Stimulated activated CD4-positive, alpha-beta T cell treated with anti-CD3 and anti-CD28 coated beads, Interleukin-12 subunit alpha, Interleukin-12 subunit beta, amount 100 ng/mL, for 4 hours (primary cell): ENCODE measurements around the gene ELOVL6.
"Not testable (repeated sequence)": the region's sequence is repeated elsewhere in the genome, so short reads cannot be mapped to it uniquely, and the experiment has no call there.

Source experiments
- DNase-seq: peaks from one replicate; pipeline ENCODE4 v3.0.0-alpha.2; 2020

Gene ELOVL6, protein sequence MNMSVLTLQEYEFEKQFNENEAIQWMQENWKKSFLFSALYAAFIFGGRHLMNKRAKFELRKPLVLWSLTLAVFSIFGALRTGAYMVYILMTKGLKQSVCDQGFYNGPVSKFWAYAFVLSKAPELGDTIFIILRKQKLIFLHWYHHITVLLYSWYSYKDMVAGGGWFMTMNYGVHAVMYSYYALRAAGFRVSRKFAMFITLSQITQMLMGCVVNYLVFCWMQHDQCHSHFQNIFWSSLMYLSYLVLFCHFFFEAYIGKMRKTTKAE

DNA sequence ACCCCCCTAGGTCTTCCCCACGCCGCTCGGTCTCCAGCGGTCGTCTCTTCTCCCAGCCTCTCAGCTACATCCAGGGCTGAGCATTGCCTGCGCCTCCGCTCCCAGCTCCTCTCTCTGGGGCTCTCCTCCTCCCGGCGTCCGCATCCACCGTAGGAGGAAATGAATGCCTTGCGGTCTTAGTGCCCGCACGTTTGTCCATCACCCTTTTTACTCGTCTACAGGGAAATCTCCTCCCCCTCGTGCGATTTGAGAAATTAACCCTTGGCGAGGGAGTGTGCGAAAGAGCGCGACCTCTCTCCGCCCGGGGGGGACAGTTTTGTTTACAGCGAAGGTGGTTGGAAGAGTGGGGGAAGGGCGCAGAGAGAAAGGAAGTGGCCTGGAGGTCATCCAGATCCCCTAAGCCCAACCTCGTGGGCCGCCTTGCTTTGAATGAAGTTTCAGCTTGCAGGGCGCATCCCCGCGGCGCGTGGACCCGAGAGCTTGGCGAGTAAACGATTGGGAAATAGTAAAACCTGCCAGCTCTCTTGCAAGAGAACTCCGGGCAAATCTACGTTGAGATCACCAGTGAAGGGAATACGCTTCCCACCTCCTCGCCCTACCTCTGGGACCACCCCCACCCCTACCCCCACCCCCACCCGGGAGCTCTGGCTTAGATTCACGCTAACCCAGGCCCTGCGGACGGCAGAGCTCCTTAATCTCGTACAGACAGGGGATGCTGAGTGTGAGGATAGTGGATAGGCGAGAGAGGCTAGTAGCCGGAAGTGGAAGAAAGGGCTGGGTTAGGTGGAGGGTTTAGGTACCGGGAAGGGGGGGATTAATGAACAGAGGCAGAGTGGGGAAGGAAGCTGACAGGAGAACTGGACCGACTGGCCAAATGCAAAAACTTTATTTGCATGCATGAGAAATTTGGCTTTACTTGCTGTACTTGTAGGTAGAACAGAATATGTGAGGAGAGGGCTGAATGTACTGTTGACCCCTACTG is at the start of gene ELOVL6:
Gene ELOVL6, minus strand, starts transcription at position 181 of the 982 bp plus-strand sequence. CDS start 280 bp downstream, outside the sequence.
- peak; percentile 27 for DNase-seq

DNA sequence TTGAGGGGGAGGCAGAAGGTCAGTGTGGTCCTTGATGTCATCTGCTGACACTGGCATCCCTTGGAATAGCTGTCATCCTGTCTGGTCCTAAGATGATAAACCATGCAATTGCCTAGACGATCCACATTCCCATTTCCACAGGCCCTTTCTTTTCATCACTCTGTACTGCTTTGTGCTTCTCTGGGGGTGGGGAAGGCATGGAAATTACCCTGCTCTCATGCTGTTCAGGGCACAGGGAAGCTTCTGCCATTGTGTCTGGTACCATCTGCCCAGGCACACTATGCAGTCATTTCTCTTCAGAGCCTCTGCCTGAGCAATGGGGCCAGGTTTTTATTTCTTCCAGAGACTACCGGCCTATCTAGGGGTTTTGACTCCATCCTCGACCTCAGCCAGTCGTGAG is 49.7 kb upstream of the ELOVL6 start:
- DNase-seq = no peak

DNA sequence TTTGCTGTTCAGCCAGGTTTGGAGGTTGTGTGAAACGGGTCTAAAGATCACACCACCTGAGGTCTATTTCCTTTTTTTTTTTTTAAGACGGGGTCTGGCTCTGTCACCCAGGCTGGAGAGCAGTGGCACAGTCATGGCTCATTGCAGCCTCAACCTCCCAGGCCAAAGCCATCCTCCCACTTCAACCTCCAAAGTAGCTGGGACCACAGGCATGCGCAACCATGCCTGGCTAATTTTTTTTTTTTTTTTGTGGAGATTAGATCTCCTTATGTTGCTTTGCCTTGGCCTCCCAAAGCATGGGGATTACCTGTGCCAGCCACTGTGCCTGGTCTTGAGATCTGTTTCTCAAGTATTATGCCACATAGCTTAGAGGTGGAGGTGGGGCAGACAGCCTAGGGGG is 49.2 kb upstream of the ELOVL6 start:
- DNase-seq = no peak

DNA sequence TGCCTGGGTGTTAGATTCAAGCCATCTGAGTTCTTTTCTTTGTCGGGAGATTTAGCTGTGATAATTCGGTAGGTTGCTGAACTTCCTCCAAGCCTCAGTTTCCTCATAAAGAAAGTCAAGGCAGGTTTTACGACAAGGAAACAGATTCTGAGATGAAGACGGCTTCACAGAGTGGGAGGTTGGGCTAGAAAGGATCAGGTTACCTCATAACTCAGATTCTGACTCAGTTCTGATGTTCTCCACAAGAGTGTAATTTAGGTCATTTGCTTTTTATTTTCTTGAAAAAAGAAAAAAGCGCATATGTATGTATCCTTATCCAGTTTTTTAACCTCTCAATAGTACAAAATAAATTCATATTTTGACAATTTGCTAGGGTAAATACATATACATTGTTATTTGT is 47.2 kb upstream of the ELOVL6 start:
- DNase-seq = no peak

DNA sequence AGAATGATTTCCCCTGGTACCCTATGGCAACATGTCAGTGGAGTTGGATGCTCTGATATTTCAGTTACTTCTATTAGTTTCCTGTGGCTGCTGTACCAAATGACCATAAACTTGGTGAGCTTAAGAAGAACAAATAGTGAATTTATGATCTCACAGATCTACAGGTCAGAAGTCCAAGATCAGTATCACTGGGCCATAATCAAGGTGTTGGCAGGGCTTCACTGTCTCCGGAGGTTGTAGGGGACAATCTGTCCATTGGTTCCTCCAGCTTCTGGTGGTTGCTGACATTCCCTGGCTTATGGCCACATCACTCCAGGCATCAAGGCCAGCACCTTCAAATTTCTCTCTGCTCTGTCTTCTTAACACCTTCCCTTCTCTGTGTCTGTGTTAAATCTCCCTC is 37.9 kb upstream of the ELOVL6 start:
- DNase-seq = no peak

DNA sequence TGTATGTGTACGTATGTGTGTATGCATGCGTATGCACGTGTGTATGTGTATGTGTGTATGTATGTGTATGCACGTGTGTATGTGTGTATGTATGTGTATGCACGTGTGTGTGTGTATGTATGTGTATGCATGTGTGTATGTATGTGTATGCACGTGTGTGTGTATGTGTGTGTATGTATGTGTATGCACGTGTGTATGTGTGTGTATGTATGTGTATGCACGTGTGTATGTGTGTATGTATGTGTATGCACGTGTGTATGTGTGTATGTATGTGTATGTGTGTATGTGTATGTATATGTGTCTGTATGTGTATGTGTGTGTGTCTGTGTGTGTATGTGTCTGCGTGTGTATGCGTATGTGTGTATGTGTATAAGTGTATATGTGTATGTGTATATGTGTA is 35.2 kb upstream of the ELOVL6 start:
- not testable (repeated sequence) for DNase-seq

DNA sequence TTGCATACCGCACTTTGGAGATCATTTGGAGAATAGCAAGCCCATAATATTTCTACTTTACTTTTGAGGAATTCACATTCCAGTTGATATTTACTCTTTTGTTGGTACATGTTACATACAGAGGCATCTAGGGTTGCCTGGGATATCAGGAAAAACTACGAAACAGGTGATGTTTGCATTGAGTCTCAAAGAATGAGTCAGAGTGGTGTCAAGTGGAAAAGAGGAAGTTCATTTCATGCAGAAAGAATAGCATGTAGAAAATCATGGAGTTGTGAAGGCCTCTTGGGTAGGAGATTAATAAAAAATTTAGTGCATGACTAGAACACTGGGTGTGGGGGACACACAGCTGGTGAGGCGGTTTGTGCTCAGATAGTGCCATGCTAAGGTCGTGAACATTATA is 33.5 kb upstream of the ELOVL6 start:
- no peak for DNase-seq

DNA sequence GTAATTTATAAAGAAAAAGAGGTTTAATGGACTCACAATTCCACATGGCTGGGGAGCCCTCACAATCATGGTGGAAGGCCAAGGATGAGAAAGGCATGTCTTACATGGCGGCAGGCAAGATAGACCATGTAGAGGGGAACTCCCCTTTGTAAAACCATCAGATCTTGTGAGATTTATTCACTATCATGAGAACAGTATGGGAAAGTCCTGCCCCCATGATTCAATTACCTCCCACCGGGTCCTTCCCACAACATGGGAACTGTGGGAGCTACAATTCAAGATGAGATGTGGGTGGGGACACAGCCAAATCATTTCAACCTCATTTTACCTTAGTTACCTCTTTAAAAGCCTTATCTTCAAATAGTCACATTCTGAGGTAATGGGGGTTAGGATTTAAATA is 30.9 kb upstream of the ELOVL6 start:
- DNase-seq = no peak

DNA sequence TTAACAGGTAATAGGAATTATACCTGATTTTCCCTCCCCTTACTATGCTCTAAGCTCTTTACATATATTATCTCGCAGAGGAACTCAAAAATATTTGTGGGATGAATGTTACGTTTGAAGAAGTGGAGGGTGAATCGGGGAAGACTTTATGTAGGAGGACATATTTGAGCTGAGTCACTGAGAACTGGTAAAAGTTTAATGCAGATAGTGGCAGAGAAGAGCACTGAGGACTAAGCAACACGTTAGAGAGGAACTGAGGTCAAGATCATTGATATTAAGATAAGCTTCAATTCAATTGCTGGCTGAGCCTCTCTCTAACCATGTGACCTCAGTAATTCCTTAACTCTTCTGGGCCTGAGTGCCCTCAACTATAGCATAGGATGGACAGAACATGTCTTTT is 26.4 kb upstream of the ELOVL6 start:
- DNase-seq = no peak

DNA sequence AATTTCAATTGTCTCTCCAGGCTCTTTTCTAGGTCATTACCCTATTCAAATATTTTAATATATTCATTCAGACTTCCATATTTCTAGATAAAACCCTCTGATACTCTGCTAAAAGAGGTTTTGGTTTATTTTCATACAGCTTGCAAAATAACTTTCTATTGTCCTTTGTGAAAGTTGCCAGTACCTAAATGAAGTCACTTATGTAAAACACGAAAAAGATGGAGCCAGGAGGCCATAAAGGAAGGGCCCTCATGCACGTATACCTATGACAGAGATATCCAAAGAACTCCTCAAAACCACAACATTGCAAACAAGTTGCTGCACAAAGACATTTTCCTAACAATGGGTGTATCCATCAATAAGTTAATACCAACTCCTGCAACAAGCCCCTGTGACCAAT is 25.7 kb upstream of the ELOVL6 start:
- no peak for DNase-seq

DNA sequence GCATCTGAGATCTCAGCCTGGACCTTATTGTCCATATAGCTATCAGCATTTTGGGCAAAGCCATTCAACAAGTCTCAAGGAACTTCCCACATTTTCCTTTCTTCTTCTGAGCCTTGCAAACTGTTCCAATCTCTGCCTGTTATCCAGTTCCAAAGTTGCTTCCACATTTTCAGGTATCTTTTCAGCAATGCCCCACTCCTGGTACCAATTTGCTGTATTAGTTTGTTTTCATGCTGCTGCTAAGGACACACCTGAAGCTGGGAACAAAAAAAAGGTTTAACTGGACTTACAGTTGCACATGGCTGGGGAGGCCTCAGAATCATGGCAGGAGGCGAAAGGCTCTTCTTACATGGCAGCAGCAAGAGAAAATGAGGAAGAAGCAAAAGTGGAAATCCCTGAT is 20.5 kb upstream of the ELOVL6 start:
- not testable (repeated sequence) for DNase-seq

DNA sequence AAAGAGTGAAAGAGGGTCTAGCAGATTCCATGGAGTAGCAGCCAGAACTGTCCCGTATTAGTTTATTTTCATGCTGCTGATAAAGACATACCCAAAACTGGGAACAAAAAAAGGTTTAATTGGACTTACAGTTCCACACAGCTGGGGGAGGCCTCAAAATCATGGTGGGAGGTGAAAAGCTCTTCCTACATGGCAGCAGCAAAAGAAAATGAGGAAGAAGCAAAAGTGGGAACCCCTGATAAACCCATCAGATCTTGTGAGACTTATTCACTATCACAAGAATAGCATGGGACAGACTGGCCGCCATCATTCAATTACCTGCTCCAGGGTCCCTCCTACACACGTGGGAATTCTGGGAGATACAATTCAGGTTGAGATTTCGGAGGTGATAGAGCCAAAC is 18.8 kb upstream of the ELOVL6 start:
- DNase-seq = not testable (repeated sequence)

DNA sequence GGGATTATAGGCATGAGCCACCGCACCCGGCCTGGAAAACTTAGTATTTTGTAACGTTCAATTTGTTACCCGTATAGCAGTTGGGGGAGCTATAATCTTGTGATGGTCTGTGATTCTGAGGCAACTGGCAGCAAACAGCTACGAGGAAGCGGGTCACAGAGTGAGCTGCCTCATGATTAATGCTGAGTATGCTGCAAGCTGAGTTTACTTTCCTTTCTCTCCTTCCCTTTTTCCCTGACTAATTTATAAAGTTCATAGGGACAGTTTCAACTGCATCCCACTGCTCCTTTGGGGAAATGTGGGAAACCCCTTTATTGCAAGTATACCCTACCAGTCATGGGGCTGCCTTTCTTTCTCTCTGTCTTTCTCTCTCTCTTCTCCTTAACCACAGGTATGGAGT is 17.7 kb upstream of the ELOVL6 start:
- DNase-seq = no peak

DNA sequence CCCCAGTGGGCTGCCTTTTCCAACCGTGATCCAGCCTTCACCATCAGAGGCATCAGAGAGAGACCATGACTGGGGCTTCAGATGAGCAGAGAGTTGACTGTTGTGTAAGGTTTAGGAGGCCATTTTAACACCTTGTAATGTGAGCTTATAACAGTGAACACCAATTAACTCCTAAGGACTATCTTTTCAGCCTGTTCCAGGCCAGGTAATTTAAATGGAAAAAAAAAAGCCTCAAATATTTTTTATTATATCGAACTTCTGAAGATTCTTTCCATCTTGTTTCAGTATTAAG is 13.3 kb upstream of the ELOVL6 start:
- DNase-seq = no peak

DNA sequence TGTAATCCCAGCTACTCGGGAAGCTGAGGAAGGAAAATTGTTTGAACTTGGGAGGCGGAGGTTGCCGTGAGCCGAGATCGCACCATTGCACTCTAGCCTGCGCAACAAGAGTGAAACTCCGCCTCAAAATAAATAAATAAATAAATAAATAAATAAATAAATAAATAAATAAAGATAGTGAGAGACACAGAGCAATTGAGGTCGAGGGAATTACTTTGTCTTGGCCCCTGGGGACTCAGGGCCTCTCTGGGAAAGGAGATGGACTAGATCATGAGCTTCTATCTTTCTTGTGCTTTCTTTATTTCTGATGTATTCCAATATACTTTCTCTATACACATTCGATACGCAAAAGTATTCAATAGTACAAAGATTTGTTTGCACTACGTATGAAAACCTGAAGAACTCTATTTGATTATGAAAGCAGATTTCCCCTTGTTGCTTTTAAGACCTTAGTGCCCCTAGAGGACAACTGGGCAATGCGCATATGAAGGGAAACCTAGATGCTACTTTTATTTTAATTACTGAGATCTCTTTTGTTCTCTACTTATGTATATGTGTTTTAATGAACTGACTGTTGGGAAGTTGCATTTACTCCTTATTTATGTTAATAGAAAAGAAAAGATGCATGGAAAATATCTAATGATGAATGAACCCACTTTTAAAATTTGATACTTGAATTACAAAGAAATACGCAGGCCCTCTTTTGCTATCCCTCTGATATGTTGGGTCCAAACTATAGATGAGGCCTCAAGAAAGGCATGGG is 12.8 kb upstream of the ELOVL6 start:
- no peak for DNase-seq

DNA sequence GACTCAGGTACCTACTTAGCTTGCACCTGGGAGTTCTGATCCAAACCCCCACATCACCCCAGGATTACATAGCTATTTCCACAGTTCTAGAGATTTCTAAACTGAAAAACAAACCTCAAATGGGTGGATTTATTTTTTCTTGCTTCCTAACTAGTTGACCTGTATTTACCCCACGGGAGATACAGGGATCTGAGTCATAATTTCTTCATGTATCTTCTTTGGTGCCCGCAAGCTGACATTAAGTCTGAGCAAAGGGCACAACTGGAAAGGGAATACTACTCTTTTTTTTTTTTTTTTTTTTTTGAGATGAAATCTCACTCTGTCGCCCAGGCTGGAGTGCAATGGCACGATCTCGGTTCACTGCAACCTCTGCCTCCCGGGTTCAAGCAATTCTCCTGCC is 10.0 kb upstream of the ELOVL6 start:
- DNase-seq = no peak

DNA sequence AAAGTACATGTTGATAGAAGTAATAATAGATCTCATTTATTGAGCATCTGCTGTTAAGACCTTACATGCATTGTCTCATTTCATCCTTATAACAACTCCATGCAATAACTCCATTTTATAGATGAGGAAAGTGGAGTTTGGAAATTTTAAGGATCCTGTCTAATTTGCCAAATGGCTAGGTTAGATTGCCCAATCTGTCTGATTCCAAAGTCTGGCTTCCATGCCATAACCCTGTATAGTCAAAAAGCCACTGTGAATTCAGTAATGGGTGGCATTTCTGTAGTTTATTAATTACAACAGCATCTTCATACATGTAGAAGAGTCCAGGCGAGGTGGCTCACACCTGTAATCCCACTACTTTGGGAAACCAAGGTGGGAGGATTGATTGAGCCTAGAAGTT is 8.8 kb upstream of the ELOVL6 start:
- DNase-seq = no peak

DNA sequence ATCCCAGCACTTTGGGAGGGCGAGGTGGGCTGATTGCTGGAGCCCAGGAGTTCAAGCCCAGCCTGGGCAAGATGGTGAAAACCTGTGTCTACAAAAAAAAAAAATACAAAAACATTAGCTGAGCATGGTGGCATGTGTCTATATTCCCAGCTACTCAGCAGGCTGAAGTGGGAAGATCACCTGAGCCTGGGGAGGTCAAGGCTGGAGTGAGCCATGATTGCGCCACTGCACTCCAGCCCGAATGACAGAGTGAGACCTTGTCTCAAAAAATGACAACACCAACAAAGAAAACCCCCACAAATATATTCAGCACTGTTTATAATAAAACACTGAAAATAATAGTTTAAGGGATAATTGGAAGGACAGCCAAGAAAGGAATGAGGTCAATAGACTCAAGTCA is 3.6 kb upstream of the ELOVL6 start:
- DNase-seq = no peak

DNA sequence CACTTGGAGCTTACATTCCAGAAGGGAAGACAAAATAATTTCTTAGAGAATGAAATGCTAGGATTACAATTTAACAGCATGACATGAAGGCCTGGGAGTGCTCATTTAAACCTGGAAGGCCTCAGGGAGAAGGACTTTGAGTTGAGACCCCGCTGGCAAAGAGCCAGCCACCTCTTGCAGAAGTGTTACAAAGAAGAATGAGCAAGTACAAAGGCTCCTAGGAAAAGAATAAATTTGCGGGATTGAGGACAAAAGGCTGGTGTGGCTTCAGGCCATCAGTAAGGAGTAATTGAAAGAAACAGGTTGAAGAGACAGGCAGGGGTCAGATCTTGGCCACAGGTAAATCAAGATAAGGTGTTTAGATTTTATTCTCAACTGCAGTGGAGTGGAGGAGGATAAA is 3.1 kb upstream of the ELOVL6 start:
- DNase-seq = no peak

DNA sequence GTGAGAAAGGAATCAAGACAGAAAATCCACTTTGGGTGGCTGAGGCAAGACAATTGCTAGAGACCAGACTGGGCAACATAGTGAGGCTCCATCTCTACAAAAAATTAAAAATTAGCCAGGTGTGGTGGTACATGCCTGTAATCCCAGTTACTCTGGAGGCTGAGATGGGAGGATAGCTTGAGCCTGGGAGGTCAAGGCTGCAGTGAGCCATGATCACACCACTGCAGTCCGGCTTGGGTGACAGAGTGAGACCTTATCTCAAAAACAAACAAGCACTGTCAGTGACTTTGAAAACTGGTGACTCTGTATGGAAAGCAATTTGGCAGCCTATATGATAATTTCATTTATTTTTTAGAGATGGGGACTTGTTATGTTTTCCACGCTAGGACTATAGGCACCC is 2.3 kb upstream of the ELOVL6 start:
- no peak for DNase-seq

DNA sequence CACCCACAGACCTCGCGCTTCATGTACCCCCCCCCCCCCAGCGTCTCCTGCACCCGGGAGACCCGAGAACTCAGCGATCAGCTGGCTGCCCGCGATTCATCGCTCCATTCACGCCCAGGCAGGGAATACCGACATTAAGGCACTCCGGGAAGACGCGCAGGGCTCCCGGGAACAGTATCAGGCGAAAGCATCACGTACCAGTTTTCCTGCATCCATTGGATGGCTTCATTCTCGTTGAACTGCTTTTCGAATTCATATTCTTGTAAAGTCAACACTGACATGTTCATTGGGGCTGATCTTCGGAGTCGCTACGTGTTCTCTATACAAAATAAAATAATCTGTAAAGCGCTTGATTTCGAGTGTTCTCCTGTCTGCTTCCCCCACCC is 373 bp downstream of the ELOVL6 start:
- no peak for DNase-seq

DNA sequence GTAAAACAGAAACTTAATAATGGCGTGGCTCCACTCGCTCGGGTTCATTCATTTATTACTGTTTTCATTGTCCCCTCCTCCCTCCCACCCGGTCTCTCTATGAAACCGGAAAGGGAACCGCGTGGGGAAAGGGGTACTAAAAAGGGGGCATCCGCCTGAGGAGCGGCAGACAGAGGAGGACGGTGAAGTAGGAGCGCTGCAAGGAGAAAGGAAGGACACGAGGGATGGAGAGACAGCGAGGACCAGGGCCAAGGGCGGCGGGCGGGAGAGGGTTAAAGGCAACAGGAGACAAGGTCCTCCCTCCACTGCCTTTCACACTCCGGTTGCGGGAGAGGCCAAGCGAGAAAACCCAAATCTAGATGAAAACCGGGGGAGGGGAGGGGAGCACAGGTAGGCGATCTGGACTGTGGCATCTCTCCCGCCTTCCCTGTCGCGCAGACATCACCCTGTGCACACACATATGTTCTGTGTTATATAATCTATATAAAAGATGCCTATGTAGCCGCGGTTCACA is 829 bp downstream of the ELOVL6 start:
- peak; percentile 48 for DNase-seq

DNA sequence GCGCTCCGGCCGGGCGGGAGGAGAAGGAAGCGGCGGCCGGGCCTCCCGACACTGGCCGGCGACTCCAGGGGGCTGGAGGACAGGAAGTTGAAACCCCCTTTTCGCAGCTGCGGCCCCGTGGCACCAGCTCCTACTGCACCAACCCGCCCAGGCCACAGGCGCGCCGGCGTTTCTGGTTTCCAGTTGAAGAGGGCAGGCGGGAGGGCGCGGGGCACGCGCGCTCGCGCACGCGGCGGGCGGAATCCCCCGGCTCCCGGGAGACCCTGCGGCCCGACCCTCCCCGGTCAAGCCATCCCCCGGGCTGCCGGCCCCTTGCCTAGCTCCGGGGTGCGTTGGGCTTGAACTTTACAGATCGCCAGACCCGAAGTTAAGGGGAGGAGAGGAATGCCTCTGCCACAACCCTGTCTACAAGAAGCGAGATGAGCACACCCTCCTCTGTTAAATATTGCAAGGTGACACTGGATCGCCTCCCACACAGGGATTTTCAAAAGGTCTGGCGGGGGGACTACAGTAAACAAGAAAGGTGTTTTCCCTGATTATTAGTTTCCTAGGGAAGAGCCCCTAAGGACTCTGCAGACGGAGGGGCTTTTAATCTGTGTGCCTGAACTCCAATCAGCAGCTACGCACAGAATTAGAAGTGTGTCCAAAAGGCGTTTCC is 1.4 kb downstream of the ELOVL6 start:
- DNase-seq = peak; percentile 63
